COR-L47 (cell line): Measurements from ENCODE around the gene BANP.
"Not testable (repeated sequence)": the region's sequence is repeated elsewhere in the genome, so short reads cannot be mapped to it uniquely, and the experiment has no call there.

Experiments
- DNase-seq: peaks from one replicate; lab custom pipeline; 2025; lab: John Stamatoyannopoulos, UW

The BANP gene

DNA sequence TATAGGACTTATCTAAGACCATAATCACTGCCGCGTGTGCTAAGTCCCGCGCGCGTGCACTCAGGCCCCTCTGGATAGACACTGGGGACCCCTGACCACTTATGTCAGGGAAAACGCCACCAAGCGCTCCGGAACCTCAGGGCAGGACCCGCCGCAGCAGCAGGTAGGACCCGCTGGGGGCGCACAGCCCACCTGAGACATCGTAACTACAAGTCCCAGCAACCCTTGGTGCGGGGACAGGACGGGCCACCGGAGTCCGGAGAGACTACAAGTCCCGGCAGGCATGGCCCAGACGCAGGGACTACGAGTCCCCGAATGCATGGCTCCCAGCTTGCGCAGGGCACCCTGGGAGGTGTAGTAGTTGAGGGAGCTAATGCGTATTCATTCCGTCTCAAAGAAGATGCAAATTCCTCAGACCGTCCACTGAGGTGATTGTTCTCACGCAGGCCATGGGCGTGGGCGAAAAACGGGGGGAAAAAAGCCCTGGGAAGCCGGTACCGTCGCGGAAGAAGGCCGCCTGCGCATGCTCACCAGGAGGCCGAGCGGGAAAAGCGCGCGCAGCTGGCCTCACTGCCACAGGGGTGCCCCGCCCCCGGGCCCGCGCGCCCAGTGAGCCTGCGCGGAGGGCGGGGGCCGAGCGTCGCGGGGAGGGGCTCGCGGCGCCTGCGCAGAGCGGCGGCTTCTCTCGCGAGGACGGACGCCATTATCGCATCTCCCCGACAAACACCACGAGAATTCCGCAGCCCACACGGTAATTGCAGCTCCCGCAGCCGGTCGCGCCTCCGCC, at the start of gene BANP:
Gene BANP, plus strand, starts transcription at position 670 of the 787 bp plus-strand sequence. CDS start 23,682 bp downstream, outside the sequence.
- peak; percentile 99 for DNase-seq

GRCh38 chr16:87904963-87905362, 46.3 kb upstream of the BANP start:
- not testable (repeated sequence) for DNase-seq

- DNase-seq: not testable (repeated sequence)
Measured at GRCh38 chr16:87905521-87905920, 45.7 kb upstream of the BANP start.

- not testable (repeated sequence) for DNase-seq
Measured at GRCh38 chr16:87908101-87908500, 43.1 kb upstream of the BANP start.

DNA sequence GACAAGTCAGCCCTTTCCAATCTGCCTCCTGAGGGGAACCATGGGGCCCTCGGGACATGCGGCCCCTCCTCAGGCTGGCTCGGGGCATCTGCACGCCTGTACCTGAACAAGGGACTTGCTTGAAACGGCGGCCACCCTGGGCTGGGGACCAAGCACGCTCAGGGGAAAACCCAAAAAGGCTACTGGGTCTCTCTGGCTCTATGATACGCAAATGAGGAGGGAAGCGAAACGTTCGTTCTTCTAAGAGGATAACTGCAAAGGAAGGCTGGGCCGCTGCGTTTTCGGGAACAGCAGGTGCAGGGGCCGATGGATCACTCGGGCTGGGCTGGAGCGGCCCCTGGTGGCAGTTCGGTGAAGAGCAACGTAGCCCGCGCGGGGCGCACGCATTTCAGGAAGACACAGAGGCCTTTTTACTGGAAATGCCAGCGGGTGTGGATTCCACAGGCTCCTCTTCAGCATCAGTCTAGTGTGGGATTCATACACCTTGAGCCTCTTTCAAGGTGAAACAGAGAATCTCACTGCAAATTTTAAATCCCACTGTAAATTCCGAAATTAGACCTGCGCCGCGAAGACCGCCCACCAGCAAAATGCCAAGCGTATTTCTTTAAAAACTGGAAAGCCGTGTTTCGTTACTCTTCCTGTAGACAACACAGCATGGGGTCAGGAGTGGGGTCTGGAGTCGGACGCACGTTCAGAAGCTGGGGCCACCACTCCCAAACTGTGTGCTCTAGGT, 41.9 kb upstream of the BANP start:
- peak; percentile 66 for DNase-seq

DNA sequence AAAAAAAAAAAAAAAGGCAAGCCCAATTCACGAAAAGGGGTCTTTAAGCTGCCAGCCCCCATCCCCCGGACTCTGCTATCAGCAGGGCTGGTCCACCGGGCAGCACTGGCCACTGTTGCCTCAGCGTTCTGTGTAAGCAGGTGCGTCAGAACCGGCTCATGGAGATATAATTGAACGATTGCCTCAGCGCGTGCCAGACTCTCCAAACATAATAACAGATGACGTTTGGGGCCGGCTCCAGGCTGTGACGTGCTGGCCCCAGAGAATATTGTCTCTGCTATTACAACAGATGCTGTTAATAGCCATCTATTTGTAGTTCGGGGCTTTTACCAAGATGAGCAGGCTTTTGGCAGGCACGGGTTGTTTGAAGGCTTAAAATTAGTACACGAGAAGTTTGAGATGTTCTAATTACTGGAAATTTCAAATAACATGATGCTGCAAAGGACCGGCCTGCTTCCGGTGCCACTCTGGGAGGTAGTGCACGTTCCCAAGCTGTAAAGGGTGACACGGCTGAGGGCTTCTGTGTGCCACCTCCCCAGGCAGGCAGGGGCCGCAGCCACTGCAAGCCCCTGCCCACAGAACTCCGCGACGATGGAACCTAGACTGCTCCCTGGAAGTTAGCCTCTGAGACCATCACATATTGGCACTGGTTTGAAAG, 40.0 kb upstream of the BANP start:
- DNase-seq: peak; percentile 85

DNA sequence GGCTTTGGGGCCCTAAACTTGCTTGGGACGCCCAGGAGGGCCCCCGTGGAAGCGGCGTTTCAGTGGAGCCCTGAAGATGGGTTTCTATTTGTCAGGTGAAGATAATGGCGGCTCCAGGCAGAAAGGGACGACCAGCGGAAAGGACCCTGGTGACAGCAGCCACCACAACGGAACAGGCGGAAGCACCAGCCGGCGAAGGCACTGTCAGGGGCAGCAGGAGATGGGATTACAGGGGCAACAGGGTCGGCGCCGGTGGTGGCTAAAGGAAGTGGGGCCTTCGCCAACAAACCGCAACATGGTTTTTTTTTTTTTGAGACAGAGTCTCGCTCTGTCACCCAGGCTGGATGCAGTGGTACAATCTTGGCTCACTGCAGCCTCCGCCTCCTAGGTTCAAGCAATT, 38.5 kb upstream of the BANP start:
- DNase-seq: not testable (repeated sequence)

GRCh38 chr16:87914021-87914725, 37.1 kb upstream of the BANP start:
- not testable (repeated sequence) for DNase-seq

GRCh38 chr16:87914812-87915211, 36.4 kb upstream of the BANP start:
- no peak for DNase-seq

GRCh38 chr16:87917503-87917902, 33.7 kb upstream of the BANP start:
- DNase-seq: no peak

- DNase-seq: no peak
Measured at GRCh38 chr16:87918338-87918737, 32.9 kb upstream of the BANP start.

DNA sequence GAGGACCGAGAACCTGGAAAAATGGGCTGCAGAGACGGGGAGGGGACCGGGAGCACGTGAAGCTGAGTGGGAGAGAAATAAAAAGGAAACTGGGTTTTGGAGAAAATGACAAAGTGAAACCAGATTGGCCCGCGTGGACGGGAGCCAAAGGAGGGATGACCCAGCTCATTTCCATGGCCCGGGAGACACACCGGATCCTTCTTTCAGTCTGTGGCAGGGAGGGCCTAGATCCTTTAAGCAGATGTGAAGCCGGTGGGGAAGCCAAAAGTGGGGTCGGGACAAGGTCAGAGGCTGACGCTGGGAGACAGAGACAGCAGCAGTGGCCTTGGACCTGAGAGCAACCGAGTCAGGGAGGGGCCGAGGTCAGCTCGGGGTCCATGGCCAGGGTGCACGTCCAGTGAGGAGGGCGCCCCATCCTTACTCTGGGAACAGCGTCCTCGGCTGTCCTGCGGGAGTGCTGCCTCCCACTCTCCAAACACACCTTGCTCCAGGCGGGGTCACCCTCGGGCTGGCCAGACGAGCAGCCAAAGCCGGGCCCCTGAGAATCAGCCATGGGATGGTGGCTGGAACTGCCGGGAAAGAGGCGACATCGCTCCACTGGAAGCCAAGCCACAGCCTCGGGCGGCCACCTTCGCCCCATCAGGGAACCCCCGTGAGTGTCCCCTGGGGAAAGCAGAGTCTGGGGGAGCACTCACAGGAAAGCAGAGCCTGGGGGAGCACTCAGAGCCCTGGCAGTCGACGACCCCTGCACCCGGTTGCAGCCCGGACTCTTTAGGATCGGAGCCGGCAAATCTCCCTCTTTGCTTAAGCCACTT, 32.2 kb upstream of the BANP start:
- DNase-seq: no peak

- no peak for DNase-seq
Measured at GRCh38 chr16:87919681-87919994, 31.6 kb upstream of the BANP start.

GRCh38 chr16:87921236-87921773, 29.9 kb upstream of the BANP start:
- no peak for DNase-seq

DNA sequence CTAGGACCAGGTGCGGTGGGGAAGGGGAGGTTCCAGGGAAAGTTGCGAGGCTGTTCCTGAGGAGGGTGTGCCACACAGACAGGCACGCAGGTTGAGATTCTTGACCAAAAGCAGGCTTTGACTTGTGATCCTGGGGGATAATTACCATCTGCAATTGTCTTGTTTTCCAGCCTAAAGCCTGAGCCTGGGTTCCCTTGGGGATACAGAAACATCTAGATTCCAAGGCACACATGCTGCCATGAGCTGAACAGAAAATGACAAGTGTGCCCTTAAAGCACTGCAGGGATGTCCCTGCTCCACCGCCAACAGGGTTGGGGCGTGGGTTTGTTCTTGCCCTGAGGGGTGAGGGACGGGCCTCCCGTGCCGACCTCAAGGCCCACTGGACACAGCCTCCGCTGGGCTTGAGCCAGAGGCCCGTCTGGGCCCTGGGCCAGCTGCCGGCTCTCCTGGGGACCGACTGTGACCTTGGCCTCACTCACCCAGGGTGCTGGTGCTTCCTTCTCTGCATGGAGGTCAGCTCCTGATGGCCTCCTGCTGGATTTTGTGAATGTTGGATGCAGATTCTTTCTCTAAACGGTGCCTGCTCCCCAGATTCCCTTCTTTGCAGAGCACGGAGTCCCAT, 28.9 kb upstream of the BANP start:
- DNase-seq: no peak

DNA sequence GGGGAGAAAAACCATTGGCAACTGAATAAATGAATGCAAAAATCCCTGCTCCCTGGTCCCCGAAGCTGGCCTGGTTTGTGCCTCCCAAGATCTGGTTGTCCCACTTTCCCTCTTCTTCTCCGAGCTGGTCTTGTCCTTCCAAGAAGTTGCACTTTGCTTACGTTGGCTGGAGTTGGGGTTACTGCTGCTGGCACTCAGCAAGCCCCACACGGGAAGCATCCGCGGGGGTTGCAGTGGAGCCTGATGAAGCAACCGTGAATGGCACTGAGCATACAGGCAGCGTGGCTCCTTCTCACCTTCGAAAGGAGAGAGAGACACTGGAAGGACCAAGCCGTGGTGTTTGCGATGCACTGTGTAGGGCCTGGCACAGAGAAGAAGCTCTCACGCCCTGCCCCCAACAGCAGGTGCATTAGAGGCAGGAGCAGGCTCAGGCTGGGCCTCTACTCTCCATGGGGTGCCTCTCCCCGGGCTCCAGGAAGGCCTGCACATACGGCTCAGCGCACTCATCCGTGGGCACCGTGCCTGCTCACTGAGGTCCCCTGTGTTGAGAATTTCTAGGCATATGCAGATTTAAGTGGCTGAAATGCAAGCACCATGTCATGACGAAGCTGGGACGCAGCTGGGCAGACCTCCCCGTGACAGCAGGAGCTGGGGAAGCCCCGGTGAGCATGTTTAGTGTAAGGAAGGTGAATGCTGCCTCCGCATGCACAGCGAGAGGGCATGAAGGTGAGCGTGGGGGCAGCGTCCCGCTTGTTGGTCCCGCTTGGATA, 27.0 kb upstream of the BANP start:
- peak; percentile 98 for DNase-seq

- DNase-seq: peak; percentile 97
Measured at GRCh38 chr16:87924811-87925670, 26.2 kb upstream of the BANP start.

GRCh38 chr16:87926246-87927194, 24.7 kb upstream of the BANP start:
- DNase-seq: no peak
